Esophagus muscularis mucosa (tissue), 4 donors: Measurements from ENCODE around the gene ALG8. TPM values are rescaled to one million over a fixed set of nuclear protein-coding genes. Genes with fewer than 3 reads are reported as not detected.

Source experiments
- DNase-seq: peaks from one replicate; pipeline ENCODE4 v3.0.0-alpha.2; 2017; ENCODE audit errors: extremely low spot score
- H3K27ac ChIP-seq, 4 donors: fragments of 200-600 bp; sonication (generic); replicated peaks in 1 of 4; 1 replicate in 3 of 4; 2 replicates in 1 of 4; pipeline ENCODE4 v1.5.1; 2016 to 2019; ENCODE audit warnings: mild to moderate bottlenecking in 1 of 4
- H3K27me3 ChIP-seq, 4 donors: fragments of 200-600 bp; sonication (generic); one replicate each; pipeline versions ENCODE4 v1.5.1 to v1.6.0; 2016 to 2019
- H3K36me3 ChIP-seq, 4 donors: fragments of 200-600 bp; sonication (generic); one replicate each; pipeline ENCODE4 v1.5.1; 2016 to 2019
- H3K4me1 ChIP-seq, 4 donors: fragments of 200-600 bp; sonication (generic); one replicate each; pipeline ENCODE4 v1.5.1; 2016 to 2019
- H3K4me3 ChIP-seq, 4 donors: fragments of 200-600 bp; sonication (generic); 1 replicate in 2 of 4; 2 replicates in 2 of 4; pipeline ENCODE4 v1.5.1; 2016 to 2019; ENCODE audit warnings: mild to moderate bottlenecking in 4 of 4, moderate library complexity in 1 of 4
- H3K9me3 ChIP-seq, 4 donors: fragments of 200-600 bp; sonication (generic); 1 replicate in 3 of 4; 2 replicates in 1 of 4; pipeline ENCODE4 v1.5.1; 2016 to 2019
- EP300 ChIP-seq: sonication (generic); formaldehyde crosslinking; IDR thresholded peaks from one replicate; pipeline ENCODE4 v1.6.1; 2017; ENCODE audit warnings: antibody characterized with exemption
- POLR2A ChIP-seq: fragments of 450-650 bp; IDR thresholded peaks from one replicate; pipeline ENCODE4 v1.6.1; 2017; ENCODE audit warnings: antibody characterized with exemption, moderate library complexity, mild to moderate bottlenecking, low read depth
- POLR2AphosphoS5 ChIP-seq, 2 donors: sonication (generic); formaldehyde crosslinking; IDR thresholded peaks; one replicate each; pipeline ENCODE4 v1.6.1; 2017; ENCODE audit warnings: antibody characterized with exemption in 2 of 2
- WGBS: methylation state at CpG from one replicate; pipeline ENCODE4 v1.1.5; 2018; 5-methylcytosine and 5-hydroxymethylcytosine counted together
- intact Hi-C: fragments of 100-400 bp; cut with DNase I; formaldehyde crosslinking; loops from one replicate; pipeline ENCODE4 v1.15.1; 2023
- total RNA-seq, 4 donors: library from RNA; depleted of rRNA; stranded (reverse); fragments of >200 nt; gene quantifications; one replicate each; pipeline versions ENCODE4 v1.1.0 to v1.2.1, GENCODE V29; 2016
- TF ChIP-seq, protein P1 (sequence below), 3 experiments: fragments of 200-600 bp in 2 of 3; fragments of 450-650 bp in 1 of 3; sonication (generic) in 2 of 3; IDR thresholded peaks; one replicate each; pipeline ENCODE4 v1.5.1; 2017 to 2019; ENCODE audit warnings: antibody characterized with exemption in 3 of 3, mild to moderate bottlenecking in 2 of 3, moderate library complexity in 1 of 3

The ALG8 gene
- total RNA-seq, 4 donors from 2014 or later: 11.2 to 21.6 (median 15.7) TPM

DNA sequence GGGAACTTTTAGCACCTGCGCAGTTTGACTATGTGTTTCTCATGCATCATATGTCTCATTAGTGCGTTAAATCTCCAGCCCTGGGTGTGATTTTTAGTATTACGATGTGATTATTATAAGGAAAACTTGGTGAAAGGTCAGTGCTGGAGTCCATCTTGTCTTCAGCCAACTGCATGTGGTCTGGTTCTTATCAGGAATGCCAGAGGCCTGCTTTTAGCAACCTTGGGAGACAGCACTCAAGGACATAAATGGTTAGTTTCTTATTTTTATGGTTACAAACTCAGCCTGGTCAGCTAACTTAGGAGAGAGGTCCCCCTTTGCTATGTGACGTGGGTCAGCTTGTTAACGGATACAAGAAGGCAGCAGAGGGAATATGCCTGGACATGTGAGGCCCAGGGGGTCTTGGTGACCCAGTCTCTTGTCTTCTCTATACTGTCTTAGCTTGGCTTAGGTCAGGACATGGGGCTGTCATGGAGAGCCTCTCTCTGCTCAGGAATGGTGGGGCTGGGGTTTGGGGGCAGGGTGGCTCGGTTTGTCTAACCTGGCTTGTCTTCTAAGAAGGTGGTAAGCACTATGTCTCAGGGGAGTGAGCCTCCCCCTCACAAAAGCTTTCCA, 27.5 kb upstream of the ALG8 start:
- intact Hi-C loops: no loop called here
- Histone ChIP-seq H3K36me3 (peaks cover 0 to 5% (median 4%) of the 10 kb centered on the region in 4 donors), H3K9me3 (no peaks in the 10 kb centered on the region), H3K27ac (peak overlapping the region in 2 of 4 donors; percentile 23 to 26), H3K4me3 (no peak overlapping the region), H3K27me3 (no peaks in the 10 kb centered on the region), H3K4me1 (peaks cover 36 to 77% (median 61%) of the 10 kb centered on the region in 4 donors)
- 79% methylated on average over 6 of the region's 6 CpGs for WGBS
- DNase-seq: no peak
- TF ChIP-seq POLR2A (no peak), EP300 (no peak), POLR2AphosphoS5 (IDR thresholded peaks at IDR 0.05) (peak in 1 of 2 donors; percentile 11)
- TF ChIP-seq, protein P1, sequence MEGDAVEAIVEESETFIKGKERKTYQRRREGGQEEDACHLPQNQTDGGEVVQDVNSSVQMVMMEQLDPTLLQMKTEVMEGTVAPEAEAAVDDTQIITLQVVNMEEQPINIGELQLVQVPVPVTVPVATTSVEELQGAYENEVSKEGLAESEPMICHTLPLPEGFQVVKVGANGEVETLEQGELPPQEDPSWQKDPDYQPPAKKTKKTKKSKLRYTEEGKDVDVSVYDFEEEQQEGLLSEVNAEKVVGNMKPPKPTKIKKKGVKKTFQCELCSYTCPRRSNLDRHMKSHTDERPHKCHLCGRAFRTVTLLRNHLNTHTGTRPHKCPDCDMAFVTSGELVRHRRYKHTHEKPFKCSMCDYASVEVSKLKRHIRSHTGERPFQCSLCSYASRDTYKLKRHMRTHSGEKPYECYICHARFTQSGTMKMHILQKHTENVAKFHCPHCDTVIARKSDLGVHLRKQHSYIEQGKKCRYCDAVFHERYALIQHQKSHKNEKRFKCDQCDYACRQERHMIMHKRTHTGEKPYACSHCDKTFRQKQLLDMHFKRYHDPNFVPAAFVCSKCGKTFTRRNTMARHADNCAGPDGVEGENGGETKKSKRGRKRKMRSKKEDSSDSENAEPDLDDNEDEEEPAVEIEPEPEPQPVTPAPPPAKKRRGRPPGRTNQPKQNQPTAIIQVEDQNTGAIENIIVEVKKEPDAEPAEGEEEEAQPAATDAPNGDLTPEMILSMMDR (IDR thresholded peaks at IDR 0.05): no peak

DNA sequence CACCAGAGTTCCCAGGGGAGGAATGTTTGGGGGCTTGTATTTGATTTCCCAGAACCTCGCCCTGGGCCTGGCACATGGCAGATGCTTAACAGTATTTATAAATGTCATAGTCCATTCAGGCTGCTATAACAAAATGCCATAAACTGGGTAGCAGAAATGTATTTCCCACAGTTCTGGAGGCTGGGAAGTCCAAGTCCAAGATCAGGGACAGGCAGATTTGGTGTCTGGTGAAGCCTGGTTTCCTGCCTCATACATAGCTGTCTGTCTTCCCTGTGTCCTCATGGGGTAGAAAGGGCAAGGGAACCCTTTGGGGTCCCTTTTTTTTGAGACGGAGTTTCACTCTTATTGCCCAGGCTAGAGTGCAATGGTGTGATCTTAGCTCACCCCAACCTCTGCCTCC, 25.0 kb upstream of the ALG8 start:
- intact Hi-C loops: no loop called here
- TF ChIP-seq POLR2AphosphoS5 (IDR thresholded peaks at IDR 0.05) (no peak), EP300 (no peak), POLR2A (no peak)
- TF ChIP-seq, protein P1 (IDR thresholded peaks at IDR 0.05): no peak
- H3K4me3 ChIP-seq: no peak overlapping the region
- H3K27me3 ChIP-seq: no peaks in the 10 kb centered on the region
- no peak overlapping the region for H3K27ac ChIP-seq
- H3K36me3 ChIP-seq: no peaks in the 10 kb centered on the region
- no peaks in the 10 kb centered on the region for H3K9me3 ChIP-seq
- peaks cover 30 to 75% (median 60%) of the 10 kb centered on the region in 4 donors for H3K4me1 ChIP-seq
- 83% methylated on average over 2 of the region's 2 CpGs for WGBS
- DNase-seq: no peak

DNA sequence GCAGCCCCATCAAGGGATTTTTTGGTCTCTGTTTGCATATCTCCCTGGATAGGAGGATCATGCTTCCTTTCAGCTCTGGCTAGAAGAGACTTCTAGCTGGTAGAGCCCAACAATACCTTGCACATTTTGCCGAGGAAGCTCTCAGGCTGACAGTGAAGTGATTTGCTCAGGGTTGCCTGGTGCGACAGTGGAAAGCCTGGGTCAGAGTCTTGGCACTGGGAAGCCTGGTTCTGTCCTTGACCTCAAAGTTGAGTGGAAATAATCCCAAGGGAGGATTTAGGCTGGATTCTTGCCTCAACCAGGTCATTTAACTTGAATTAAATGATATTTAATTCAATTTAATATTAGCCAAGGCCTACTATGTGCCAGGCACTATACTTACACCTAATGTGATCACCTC, 24.4 kb upstream of the ALG8 start:
- Histone ChIP-seq H3K4me1 (peaks cover 25 to 75% (median 57%) of the 10 kb centered on the region in 4 donors), H3K9me3 (no peaks in the 10 kb centered on the region), H3K36me3 (no peaks in the 10 kb centered on the region), H3K27ac (no peak overlapping the region), H3K27me3 (no peaks in the 10 kb centered on the region), H3K4me3 (no peak overlapping the region)
- DNase-seq: no peak
- TF ChIP-seq POLR2A: no peak
- TF ChIP-seq, protein P1 (IDR thresholded peaks at IDR 0.05): no peak
- no peak for TF ChIP-seq POLR2AphosphoS5 (IDR thresholded peaks at IDR 0.05)
- no peak for TF ChIP-seq EP300
- intact Hi-C loops: no loop called here
- WGBS: 72% methylated on average over 2 of the region's 2 CpGs

DNA sequence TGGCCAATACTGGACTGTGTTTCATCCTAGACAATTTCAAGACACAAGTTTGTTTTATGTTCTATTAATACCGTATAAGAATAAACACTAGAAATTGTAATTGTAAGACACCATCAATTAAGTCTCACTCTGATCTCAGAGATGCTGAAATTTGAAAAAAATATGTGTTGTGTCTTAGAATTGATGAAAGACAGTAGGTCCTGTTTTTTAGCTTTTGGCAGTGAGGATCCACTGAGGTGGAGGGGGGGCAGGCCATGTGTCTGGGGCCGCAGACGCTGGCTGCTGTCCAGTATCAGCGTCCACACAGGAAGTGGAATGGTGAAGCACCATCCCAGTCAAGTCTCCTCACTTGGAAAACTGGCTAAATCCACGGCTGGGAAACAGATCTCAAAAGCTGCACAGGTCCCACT, 22.5 kb upstream of the ALG8 start:
- no peaks in the 10 kb centered on the region for H3K36me3 ChIP-seq
- H3K27me3 ChIP-seq: no peaks in the 10 kb centered on the region
- TF ChIP-seq POLR2A: no peak
- TF ChIP-seq POLR2AphosphoS5 (IDR thresholded peaks at IDR 0.05): peak; percentile 57 to 65
- TF ChIP-seq, protein P1 (IDR thresholded peaks at IDR 0.05): no peak
- no peak for TF ChIP-seq EP300
- peaks cover 9 to 63% (median 41%) of the 10 kb centered on the region in 4 donors for H3K4me1 ChIP-seq
- H3K27ac ChIP-seq: peak overlapping the region; percentile 14 to 50 (median 49)
- H3K9me3 ChIP-seq: no peaks in the 10 kb centered on the region
- WGBS: 18% methylated on average over 5 of the region's 5 CpGs
- intact Hi-C loops: no loop called here
- H3K4me3 ChIP-seq: no peak overlapping the region
- DNase-seq: no peak

DNA sequence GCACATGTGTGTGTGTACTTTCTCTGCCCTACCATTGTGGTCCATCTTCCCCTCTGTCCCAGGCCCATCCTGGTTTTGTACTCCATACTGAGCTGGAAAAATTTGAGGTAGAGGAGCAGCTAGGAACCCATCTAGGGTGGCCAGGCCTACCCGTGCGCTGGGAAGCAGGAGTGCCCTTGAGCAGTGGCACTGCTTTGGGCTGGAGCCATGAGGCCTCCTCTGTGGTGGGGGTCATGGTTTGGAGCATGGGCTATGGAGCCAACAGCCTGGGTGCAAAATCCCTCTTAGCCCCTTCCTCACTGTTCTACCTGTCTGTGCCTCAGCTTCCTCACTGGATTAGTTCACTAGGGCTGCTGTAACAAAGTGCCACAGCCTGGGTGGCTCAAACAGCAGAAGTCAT, 21.9 kb upstream of the ALG8 start:
- no peaks in the 10 kb centered on the region for H3K9me3 ChIP-seq
- H3K4me1 ChIP-seq: peaks cover 6 to 56% (median 39%) of the 10 kb centered on the region in 4 donors
- no peak for DNase-seq
- WGBS: 83% methylated on average over 2 of the region's 2 CpGs
- no peak overlapping the region for H3K4me3 ChIP-seq
- no peaks in the 10 kb centered on the region for H3K27me3 ChIP-seq
- intact Hi-C loops: no loop called here
- H3K27ac ChIP-seq: peak overlapping the region in 3 of 4 donors; percentile 14 to 50 (median 50)
- H3K36me3 ChIP-seq: no peaks in the 10 kb centered on the region
- TF ChIP-seq, protein P1 (IDR thresholded peaks at IDR 0.05): no peak
